GM21786 (cell line): ENCODE measurements around the gene DIRAS2.
"Not testable (repeated sequence)": the region's sequence is repeated elsewhere in the genome, so short reads cannot be mapped to it uniquely, and the experiment has no call there.

Experiments
- ATAC-seq: cut with Tn5 transposase; IDR thresholded peaks from one replicate; pipeline ENCODE4 v1.9.1; 2021; ENCODE audit not compliant: unreplicated experiment

DIRAS2 gene, protein sequence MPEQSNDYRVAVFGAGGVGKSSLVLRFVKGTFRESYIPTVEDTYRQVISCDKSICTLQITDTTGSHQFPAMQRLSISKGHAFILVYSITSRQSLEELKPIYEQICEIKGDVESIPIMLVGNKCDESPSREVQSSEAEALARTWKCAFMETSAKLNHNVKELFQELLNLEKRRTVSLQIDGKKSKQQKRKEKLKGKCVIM

DNA sequence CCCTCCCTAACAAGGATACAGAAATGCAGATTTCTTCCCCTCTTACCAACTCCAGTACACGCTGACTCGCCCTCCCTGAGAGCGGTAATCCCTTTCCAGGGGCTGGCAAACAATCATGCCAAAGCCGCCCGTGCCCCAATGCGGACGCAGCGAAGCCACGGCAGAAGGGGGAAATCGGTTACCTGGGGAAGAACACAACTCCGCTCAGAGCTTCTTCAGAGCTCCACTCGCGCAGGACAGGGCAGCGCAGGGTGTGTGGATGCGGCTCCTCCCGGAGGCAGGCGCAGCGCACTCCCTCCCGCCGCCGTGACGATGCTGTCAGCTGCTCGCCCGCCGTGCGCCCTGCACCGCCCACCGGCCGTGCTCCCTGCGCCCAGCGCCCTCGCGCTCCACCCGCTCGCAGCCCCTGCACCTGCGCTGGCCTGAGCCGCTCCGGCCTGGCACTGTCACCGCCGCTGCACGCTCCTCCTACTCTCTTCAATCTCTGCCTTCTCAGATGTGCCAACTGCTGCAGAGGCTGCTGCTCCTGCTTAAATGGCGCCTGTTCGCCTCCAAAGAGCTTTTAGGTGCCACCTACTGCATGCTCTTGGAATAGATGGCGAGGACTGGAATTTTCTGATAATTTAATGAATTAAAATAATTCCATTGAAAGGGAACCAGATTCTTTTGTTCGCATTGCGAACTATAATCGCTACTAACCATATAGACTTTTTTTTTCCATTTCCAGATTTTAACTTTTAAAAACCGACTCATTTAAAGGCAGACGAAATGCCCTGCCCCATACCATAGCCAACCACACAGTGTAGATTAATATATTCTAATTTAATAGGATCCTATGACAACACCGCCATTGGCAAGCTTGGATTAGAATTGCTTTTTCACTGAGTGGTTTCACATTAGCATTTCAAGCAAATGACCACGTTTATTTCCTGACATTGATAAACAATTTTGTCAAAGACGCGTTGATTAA, at the start of gene DIRAS2:
Gene DIRAS2 (minus strand): TSS at position 255 of the 970 bp plus-strand sequence. CDS start 28,997 bp downstream, outside the sequence.
- ATAC-seq, result peak; percentile 37

DNA sequence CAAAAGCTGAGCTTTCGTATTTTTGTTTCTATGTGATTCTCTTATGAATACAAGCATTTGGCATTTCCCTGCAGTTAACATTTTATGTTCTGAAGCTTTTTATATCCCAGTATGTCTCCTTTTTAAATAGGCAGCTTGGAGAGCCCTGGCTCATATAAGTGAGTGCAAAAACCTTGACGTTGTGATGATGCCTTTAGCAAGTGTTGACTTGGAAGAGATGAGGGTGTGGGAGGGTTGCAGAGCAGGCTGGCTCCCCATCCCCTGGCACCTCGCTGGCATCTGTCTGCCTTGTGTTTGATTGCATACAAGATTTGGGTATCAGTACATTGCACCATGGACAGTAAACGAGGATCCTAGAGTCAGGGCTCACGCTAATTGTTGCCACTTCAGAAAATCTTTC, 42.1 kb upstream of the DIRAS2 start:
- ATAC-seq, result no peak

DNA sequence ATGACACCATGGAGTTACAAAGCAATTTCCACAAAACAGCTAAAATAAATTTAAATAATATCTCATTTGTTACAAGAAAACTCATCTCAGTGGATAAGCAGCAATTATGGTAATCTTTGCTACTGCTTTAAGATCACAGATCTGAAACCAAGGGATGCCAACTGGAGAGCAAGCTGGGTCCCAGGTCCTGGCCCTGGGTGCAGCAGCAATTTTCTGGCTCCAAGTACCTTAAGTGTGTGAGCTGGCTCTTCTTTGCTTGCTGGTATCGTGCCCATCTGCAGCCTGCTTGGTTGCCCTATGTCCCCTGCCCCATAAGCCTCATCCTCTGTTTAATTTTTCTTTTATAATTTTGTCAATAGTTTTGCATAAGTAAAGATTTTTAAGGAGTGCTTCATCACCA, 41.5 kb upstream of the DIRAS2 start:
- no peak for ATAC-seq

DNA sequence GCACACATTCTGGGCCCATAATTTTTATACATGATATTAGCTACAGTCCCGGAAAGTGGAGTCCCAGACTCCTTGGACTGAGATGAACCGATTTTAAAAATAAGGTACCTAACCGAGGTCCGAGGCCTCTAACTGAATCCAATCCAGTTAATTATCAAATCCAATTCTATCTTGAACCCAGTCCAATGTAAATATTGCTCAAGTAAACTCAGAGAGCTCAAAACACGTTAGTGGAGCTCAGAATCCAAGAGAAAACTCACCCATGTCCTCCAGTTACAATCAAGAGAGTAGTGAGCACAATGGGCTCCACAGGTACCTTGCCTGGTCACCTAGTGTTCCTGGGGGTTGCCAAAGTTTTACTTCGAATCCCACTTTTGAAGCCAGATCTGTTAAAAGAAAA, 37.9 kb upstream of the DIRAS2 start:
- ATAC-seq, result no peak

DNA sequence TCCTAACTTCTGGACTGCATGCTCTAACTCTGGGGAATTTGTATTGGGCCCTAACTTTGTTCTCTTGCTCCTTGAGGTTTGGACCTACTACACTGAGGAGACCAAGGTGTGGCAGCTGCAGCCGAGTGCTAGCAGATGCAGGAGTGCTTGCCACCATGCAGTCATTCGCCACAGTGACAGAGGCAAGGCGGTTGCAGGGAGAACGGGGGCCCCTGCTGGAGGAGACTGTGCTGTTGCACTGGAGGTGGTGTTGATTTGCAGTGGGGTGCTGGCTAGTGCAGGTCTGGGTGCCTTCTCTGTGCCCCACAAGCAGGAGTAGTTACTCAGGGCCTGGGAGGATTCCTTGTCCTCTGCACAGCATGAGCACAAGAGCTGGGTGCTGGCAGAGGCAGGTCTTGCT, 22.4 kb upstream of the DIRAS2 start:
- ATAC-seq, result no peak

DNA sequence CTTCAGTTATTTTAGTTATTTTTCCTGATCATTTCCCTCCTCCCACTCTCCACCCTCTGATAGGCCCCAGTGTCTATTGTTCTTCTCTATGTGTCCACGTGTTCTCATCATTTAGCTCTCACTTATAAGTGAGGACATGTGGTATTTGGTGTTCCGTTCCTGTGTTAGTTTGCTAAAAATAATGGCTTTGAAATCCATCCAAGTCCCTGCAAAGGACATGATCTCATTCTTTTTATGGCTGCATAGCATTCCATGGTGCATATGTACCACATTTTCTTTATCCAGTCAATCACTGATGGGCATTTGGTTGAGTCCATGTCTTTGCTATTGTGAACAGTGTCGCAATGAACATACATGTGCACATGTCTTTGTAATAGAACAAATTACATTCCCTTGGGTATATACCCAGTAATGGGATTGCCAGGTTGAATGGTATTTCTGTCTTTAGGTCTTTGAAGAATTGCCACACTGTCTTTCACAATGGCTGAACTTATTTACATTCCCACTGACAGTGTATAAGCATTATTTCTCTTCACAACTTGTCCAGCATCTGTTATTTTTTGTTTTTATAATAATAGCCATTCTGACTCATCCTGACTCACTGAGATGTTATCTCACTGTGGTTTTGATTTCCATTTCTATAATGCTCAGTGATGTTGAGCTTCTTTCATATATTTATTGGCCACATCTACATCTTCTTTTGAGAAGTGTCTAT, 17.2 kb upstream of the DIRAS2 start:
- ATAC-seq, result no peak

DNA sequence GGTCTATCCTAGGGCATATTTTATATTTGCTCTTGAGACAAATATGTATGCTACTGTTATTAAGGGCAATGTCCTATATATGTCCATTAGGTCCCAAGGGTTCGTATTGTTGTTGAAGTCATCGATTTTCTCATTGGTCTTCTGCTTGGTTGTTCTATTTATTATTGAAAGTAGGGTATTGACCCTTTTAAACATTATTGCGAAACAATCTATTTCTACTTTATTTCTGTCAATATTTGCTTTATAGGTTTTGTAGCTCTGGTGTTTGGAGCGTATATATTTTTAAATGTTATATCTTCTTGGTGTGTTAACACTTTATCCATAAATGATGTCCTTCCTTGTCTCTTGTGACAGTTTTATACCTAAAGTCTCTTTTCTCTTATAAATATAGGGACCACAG, 16.2 kb upstream of the DIRAS2 start:
- ATAC-seq, result no peak

DNA sequence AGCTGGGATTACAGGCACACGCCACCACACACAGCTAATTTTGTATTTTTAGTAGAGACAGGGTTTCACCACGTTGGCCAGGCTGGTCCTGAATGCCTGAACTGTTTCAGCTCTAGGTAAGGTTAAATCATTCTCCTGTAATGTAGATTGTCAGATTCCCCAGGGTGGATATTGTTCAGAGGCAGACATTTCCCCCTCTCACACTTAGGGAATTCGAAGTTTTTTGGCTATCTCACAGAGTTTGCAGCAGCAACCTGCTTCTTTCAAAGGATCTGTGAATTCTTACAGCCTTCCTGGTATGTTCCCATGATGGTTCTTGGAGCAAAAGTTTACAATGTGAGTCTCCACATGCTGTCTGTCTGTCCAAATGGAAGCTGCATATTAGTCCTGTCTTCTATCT, 15.6 kb upstream of the DIRAS2 start:
- ATAC-seq, result no peak

DNA sequence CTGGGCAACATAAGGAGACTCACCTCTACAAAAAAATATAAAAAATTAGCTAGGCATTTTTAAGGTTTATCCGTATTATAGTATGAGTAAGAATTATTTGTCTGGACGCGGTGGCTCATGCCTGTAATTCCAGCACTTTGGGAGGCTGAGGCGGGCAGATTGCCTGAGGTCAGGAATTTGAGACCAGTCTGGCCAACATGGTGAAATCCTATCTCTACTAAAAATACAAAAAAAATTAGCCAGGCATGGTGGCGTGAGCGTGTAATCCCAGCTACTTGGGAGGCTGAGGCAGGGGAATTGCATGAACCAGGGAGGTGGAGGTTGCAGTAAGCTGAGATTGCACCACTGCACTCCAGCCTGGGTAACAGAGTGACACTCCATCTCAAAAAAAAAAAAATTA, 14.3 kb upstream of the DIRAS2 start:
- ATAC-seq, result not testable (repeated sequence)

DNA sequence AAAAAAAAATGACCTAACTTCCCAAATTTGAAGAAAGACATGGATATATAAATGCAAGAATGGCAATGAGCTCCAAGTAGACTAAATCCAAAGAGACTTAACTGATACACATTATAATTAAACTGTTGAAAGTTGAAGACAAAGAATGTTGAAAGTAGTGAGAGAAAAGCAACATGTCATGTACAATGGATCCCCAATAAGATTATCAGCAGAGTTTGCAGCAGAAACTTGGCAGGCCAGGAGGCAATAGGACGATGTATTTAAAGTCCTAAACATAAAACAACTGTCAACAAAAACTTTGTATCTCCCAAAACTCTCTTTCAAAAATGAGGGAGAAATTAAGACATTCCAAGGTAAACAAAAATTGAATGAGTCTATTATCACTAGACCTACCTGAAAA, 8.6 kb upstream of the DIRAS2 start:
- ATAC-seq, result no peak

DNA sequence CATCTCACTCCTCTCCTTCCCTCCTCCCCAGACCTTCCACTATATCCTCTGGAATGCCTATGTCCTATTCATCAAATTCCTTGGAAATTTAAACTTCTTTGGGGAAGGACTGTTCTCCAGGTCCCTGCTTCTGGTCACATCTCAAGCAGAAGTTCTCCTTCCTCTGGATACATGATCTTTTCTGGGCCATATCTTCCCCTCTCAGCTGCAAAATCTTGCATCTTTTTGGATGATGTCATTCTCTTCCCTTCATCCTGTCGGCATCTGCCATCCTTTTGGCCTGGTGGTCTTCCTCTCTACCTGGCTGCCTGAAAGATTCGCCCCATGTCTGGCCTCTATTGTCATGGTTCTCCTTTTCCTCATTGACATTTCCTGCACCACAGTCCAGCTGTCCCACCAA, 5.2 kb upstream of the DIRAS2 start:
- ATAC-seq, result no peak

DNA sequence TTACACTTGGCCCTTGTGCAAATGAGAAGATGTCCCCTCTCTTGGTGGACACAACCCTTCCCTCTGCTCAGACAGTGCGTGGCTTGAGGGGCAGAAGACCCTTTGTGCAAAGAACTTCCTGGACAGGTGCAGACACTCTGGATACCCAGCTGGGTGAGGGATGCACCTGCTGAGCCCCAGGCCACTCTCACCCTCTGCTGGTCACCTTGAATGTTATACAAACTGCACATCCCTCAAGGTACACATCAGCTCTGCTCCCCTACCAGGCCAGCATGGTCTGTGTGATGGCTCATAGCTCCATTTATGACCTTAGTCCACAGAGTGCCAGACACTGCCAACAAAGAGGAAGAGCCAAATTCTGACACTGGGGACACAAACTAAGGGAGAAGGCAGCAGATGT, 3.1 kb upstream of the DIRAS2 start:
- ATAC-seq, result no peak

DNA sequence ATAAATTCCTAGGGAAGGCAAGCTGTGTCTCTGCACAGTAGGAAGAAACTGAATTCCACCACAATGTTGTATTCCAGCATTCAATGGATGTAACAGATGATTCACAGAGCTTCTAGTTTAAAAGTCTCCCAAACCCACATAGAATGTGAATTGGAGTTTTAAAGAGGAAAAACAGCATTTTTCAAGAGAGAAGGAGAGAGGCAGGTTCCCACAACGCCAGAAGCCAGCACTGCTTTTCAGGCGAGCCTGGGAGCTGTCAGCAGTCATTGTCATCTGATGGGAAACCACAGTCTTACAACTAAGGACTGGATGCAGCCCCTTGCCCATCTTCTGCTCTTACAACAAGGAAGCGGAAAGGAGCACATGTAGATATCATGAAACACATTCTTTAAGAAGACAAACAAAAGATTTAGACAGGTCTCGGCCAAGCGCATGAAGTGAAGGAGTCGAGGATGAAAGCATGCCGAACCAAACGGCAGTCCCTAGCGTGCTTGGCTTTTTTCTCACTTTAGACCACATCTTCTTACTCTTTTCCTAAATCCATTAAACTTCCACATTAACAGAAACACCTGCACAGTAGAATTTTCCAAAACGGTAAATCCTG, 638 bp downstream of the DIRAS2 start:
- ATAC-seq, result no peak

DNA sequence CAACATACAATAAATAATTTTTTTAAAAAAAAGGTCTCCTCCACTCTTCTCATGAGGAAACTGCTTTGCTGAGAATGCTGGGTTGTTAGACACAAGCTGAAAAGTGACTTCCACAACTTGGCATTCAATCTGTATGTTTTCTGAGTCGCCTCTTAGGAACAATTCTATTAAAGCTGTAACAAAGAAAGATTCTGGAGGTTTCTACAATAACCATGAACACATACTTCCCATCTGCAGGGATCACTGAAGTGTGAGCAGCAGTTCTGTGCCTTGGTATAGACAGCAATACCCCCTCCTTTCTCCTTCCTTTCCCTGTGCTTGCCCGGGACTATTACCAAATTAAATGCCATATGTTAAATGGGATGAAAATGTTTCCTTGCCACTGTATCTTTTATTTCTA, 1.5 kb downstream of the DIRAS2 start:
- ATAC-seq, result no peak

DNA sequence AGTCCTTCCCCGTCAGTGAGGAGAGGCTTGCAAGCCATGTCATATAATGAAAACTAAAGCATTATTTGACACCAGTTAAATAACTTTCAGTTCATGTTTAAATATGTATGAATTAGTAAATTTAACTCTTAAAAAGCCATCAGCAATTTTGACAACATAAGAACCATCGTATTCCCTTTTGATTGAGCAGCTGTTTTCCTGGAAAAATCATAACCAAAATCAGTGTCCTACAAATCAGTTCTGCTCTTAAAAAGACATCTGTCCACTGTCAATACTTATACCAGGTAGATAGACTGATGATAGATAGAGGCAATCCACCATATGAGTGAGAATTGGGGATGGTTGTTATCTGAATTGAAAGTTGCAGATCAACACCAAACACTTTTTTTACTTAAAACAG, 2.3 kb downstream of the DIRAS2 start:
- ATAC-seq, result no peak

DNA sequence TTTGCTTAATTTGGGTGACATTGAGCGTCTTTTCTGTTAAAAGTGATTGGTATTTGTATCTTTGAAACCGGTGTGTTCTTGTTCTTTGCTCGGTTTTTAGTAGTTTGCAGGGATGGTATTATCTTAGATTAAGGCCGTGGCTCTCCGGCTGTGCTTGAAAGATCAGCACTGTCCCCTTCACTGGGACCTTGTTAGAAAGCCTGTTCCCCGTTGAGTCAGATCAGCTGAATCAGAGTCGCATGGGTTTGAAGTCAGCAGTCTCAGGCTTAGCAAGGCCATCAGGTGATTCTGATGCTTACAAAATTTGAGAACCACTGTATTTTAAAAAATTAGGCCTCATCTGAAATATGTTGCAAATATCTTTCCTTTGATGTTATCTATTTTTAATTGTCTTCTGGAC, 5.0 kb downstream of the DIRAS2 start:
- no peak for ATAC-seq

DNA sequence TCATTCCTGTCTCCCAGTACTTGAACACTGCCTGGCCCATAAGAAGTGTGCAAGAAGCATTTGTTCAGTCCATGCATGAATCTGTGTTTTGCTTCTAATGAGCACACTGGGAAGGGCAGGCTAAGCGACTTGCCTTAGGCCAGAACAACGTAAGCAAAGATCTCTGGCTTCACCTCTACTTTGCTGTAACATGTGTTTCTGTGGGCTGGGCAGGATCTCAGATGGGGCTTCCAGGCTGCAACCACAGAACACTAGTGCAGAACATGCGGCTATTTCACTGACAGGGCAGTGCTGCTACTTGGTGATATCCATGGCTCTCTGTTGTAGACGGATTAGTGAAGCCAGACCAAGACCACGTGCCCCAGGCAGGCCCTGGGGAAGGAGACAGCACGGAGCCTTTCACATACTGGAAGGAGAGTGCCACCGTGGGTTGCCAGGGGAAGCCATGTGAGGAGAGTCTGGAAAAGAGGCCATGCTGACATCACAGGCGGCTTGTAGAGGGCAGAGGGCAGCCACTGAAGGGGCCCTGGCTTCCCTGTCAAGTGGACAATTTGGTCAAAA, 9.9 kb downstream of the DIRAS2 start:
- no peak for ATAC-seq

DNA sequence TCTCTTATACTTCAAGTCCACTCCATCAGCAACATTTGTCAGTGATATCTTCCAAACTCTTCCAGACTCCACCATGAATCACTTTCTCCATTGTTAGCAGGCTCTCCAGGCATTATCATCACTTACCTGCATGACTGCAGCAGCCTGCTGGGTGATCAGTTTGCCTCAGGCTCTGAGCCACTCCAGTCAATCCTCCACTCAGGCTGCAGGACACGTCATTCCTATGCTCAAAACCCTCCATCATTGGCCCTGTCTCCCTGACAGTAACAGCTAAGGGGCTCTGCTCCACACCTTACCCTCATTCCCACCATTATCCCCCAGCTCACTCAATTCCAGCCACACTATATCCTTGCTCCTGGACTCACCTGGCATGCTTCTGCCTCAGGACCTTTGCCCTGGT, 10.7 kb downstream of the DIRAS2 start:
- ATAC-seq, result no peak

DNA sequence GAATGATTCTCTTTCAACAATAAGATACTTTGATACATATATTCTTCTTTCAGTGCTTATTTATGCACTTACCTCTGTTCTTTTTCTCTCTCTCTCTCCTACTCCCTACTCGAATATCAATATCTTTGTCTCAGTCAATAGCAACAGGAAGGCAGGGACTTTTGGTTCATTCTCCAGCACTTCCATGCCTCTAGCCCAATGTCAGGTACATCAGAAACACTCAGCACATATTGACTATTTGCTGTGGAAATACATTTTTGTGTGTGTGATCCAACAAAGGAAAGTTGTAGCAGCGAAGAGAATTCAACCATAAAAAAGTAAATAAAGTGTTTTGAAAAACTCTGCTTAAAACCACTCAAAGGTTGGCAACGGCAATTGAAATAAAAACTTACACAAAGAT, 12.6 kb downstream of the DIRAS2 start:
- no peak for ATAC-seq

DNA sequence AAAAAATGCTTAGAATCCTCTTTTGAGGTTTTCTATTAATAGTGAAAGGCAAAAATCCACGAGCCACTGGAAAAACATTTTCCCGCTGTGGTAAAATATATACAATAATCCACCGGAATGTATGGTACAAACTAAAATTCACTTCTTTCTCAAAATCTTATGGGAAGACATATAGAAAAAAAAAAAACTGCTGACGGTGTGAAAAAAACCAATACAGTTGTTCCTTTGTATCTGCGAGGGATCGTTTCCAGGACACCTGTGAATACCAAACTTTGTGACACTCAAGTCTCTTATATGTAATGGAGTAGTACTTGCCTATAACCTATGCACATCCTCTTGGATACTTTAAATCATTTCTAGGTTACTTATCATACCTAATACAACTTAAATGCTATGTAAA, 13.3 kb downstream of the DIRAS2 start:
- ATAC-seq, result no peak

DNA sequence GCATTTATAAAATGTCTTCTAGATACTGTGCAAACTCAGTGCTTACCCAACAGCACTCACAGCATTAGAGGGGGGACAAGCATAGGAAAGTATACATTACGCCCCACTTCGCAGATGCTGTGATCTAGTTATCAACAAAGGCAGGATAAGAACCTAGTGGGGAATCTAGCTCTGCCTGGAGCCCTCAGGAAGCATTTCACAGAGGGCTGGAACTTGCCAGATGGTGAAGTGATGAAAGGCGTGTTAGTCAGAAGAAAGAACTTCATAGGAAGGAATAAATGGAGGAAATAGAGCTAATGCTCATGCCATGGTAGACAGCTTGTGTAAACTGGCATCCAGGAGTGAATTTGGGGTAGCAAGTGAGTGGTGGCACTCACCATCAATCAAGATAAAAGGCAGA, 25.8 kb downstream of the DIRAS2 start:
- no peak for ATAC-seq
